Measurements from ENCODE around the gene MTHFD1L.

GRCh38 chr6:151088963-151089362, 223.5 kb downstream of the MTHFD1L start:
- TF ChIP-seq, protein P1, sequence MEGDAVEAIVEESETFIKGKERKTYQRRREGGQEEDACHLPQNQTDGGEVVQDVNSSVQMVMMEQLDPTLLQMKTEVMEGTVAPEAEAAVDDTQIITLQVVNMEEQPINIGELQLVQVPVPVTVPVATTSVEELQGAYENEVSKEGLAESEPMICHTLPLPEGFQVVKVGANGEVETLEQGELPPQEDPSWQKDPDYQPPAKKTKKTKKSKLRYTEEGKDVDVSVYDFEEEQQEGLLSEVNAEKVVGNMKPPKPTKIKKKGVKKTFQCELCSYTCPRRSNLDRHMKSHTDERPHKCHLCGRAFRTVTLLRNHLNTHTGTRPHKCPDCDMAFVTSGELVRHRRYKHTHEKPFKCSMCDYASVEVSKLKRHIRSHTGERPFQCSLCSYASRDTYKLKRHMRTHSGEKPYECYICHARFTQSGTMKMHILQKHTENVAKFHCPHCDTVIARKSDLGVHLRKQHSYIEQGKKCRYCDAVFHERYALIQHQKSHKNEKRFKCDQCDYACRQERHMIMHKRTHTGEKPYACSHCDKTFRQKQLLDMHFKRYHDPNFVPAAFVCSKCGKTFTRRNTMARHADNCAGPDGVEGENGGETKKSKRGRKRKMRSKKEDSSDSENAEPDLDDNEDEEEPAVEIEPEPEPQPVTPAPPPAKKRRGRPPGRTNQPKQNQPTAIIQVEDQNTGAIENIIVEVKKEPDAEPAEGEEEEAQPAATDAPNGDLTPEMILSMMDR (IDR thresholded peaks at IDR 0.05; ENCODE audit: borderline replicate concordance, extremely low read depth, low read length, poor library complexity, severe bottlenecking), result no peak
- no peak for TF ChIP-seq EZH2 (IDR thresholded peaks at IDR 0.05; ENCODE audit: borderline replicate concordance, low read depth, low read length, severe bottlenecking)

Measured in DND-41 (cell line).